Measurements from ENCODE around the gene CSN1S1.

Gene CSN1S1

DNA sequence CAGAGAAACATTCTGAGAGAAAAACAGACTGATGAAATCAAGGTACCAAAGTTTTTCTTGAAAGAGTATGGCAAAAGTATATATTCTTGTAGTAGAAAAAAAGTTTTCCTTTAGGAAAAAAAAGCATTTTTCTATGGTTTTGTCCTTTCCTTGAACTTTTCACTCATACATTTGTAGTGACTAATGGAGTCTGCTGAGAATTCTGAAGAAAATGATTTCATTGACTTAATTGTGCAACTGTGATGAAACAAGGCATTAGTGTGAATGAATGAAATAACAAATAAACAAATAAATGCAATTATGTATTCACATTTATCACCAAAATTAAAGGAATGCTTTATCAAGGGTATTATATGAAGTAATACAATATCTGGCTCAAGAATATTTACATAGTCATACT lies 5.7 kb downstream of the CSN1S1 start:
- H3K36me3 ChIP-seq (ENCODE audit: insufficient read depth, low read length) = no peaks in the 10 kb centered on the region
- no peaks in the 10 kb centered on the region for H3K9me3 ChIP-seq (ENCODE audit: low read length)
- H3K4me1 ChIP-seq (ENCODE audit: insufficient read depth, low read length) = no peaks in the 10 kb centered on the region
- H2AFZ ChIP-seq (ENCODE audit: low read depth, low read length) = no peak overlapping the region
- no peaks in the 10 kb centered on the region for H3K27me3 ChIP-seq (ENCODE audit: insufficient read depth, low read length)
- no peak overlapping the region for H3K4me3 ChIP-seq (ENCODE audit: low read length)

- Histone ChIP-seq H3K9me3 (ENCODE audit: low read length) (no peaks in the 10 kb centered on the region), H2AFZ (ENCODE audit: low read depth, low read length) (no peak overlapping the region), H3K27me3 (ENCODE audit: insufficient read depth, low read length) (no peaks in the 10 kb centered on the region), H3K36me3 (ENCODE audit: insufficient read depth, low read length) (no peaks in the 10 kb centered on the region), H3K4me1 (ENCODE audit: insufficient read depth, low read length) (no peaks in the 10 kb centered on the region), H3K4me3 (ENCODE audit: low read length) (no peak overlapping the region)
Measured at GRCh38 chr4:69951602-69952001, 20.7 kb downstream of the CSN1S1 start.

DNA sequence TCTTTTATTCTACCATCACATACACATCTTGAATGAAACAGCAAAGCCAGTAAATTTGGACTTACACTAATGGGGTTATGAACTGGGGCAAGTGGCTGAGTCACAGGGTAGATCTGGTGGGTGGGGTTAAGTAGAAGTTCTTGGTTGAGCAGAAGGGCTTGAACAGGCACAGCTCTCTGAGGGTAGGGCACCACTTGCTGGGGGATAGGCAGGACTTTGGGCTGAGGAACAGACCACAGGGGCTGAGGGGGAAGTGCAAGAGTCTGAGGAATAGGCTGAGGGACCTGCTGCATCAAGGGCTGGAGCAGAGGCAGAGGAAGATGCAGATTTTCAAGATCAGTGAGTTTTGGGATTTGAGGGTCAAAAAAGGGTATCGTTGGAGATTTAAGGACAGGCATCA lies 26.3 kb downstream of the CSN1S1 start:
- Histone ChIP-seq H3K4me1 (ENCODE audit: insufficient read depth, low read length) (no peaks in the 10 kb centered on the region), H3K36me3 (ENCODE audit: insufficient read depth, low read length) (no peaks in the 10 kb centered on the region), H3K27me3 (ENCODE audit: insufficient read depth, low read length) (no peaks in the 10 kb centered on the region), H3K9me3 (ENCODE audit: low read length) (no peaks in the 10 kb centered on the region), H2AFZ (ENCODE audit: low read depth, low read length) (no peak overlapping the region), H3K4me3 (ENCODE audit: low read length) (no peak overlapping the region)

- Histone ChIP-seq H3K27me3 (ENCODE audit: insufficient read depth, low read length) (no peaks in the 10 kb centered on the region), H3K4me1 (ENCODE audit: insufficient read depth, low read length) (no peaks in the 10 kb centered on the region), H2AFZ (ENCODE audit: low read depth, low read length) (no peak within 1 kb of the TSS), H3K9me3 (ENCODE audit: low read length) (no peaks in the 10 kb centered on the region), H3K36me3 (ENCODE audit: insufficient read depth, low read length) (no peaks in the 10 kb centered on the region), H3K4me3 (ENCODE audit: low read length) (no peak within 1 kb of the TSS)
Measured at GRCh38 chr4:69965628-69966027, 34.8 kb downstream of the CSN1S1 start, which contains the start of gene CSN2. Gene CSN2, minus strand, starts transcription at chr4:69965728. Its CDS starts 4,733 bp downstream, at chr4:69960995.

- no peaks in the 10 kb centered on the region for H3K4me1 ChIP-seq (ENCODE audit: insufficient read depth, low read length)
- H3K36me3 ChIP-seq (ENCODE audit: insufficient read depth, low read length) = no peaks in the 10 kb centered on the region
- H3K4me3 ChIP-seq (ENCODE audit: low read length) = no peak overlapping the region
- no peaks in the 10 kb centered on the region for H3K9me3 ChIP-seq (ENCODE audit: low read length)
- no peak overlapping the region for H2AFZ ChIP-seq (ENCODE audit: low read depth, low read length)
- H3K27me3 ChIP-seq (ENCODE audit: insufficient read depth, low read length) = no peaks in the 10 kb centered on the region
Measured at GRCh38 chr4:69970071-69970470, 39.2 kb downstream of the CSN1S1 start.

GRCh38 chr4:69974631-69975030 lies 43.8 kb downstream of the CSN1S1 start:
- Histone ChIP-seq H3K36me3 (ENCODE audit: insufficient read depth, low read length) (no peaks in the 10 kb centered on the region), H3K9me3 (ENCODE audit: low read length) (no peaks in the 10 kb centered on the region), H3K4me3 (ENCODE audit: low read length) (no peak overlapping the region), H3K4me1 (ENCODE audit: insufficient read depth, low read length) (no peaks in the 10 kb centered on the region), H3K27me3 (ENCODE audit: insufficient read depth, low read length) (no peaks in the 10 kb centered on the region), H2AFZ (ENCODE audit: low read depth, low read length) (no peak overlapping the region)

GRCh38 chr4:69977582-69977981 lies 46.7 kb downstream of the CSN1S1 start:
- no peaks in the 10 kb centered on the region for H3K4me1 ChIP-seq (ENCODE audit: insufficient read depth, low read length)
- H3K36me3 ChIP-seq (ENCODE audit: insufficient read depth, low read length) = no peaks in the 10 kb centered on the region
- H3K9me3 ChIP-seq (ENCODE audit: low read length) = no peaks in the 10 kb centered on the region
- H3K4me3 ChIP-seq (ENCODE audit: low read length) = no peak overlapping the region
- no peak overlapping the region for H2AFZ ChIP-seq (ENCODE audit: low read depth, low read length)
- H3K27me3 ChIP-seq (ENCODE audit: insufficient read depth, low read length) = no peaks in the 10 kb centered on the region

- Histone ChIP-seq H3K4me3 (ENCODE audit: low read length) (no peak overlapping the region), H3K9me3 (ENCODE audit: low read length) (no peaks in the 10 kb centered on the region), H3K27me3 (ENCODE audit: insufficient read depth, low read length) (no peaks in the 10 kb centered on the region), H2AFZ (ENCODE audit: low read depth, low read length) (no peak overlapping the region), H3K36me3 (ENCODE audit: insufficient read depth, low read length) (no peaks in the 10 kb centered on the region), H3K4me1 (ENCODE audit: insufficient read depth, low read length) (no peaks in the 10 kb centered on the region)
Measured at GRCh38 chr4:69984030-69984443, 53.2 kb downstream of the CSN1S1 start.

DNA sequence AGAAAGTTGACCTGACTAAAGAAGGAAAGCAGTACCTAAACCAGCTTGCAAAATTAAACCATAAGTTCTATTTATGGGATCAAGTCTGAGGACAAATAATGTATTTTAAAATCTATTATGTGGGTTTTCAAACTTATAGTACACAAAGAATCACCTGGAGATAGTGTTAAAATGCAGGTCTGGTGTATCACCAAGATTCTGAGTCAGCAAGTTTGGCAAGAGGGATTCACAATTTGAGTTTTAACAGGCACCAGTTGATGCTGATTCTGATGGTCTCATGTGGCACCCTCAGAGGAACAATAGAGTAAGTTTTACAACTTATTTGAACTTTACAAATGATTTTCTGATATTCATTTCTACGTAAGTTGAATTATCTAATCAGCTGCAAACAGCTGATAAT lies 55.8 kb downstream of the CSN1S1 start:
- Histone ChIP-seq H3K36me3 (ENCODE audit: insufficient read depth, low read length) (no peaks in the 10 kb centered on the region), H3K4me1 (ENCODE audit: insufficient read depth, low read length) (no peaks in the 10 kb centered on the region)

DNA sequence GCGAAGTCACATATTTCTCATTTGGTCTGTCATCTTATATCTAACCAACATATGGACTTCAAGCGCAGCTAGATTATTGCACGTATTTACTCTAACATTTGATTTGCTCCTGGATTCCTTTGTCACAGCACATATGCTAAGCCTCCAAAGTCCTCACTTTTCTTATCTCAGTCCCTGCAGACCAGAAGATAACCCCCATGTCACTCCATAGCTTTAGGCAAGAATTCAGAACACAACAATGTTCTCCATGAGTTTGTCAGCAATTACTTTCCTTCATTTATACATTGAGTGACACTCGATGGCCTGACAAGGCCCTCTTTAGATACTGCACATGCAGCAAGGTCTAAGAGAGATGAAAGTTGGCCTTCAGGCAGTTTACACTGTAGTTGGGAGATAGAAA lies 60.1 kb downstream of the CSN1S1 start:
- no peaks in the 10 kb centered on the region for H3K27me3 ChIP-seq (ENCODE audit: insufficient read depth, low read length)
- no peaks in the 10 kb centered on the region for H3K9me3 ChIP-seq (ENCODE audit: low read length)

More for the DNA sequence above, 55.8 kb downstream of the CSN1S1 start:
- Histone ChIP-seq H3K27me3 (ENCODE audit: insufficient read depth, low read length) (no peaks in the 10 kb centered on the region), H3K9me3 (ENCODE audit: low read length) (no peaks in the 10 kb centered on the region), H2AFZ (ENCODE audit: low read depth, low read length) (no peak overlapping the region), H3K4me3 (ENCODE audit: low read length) (no peak overlapping the region)

DNA sequence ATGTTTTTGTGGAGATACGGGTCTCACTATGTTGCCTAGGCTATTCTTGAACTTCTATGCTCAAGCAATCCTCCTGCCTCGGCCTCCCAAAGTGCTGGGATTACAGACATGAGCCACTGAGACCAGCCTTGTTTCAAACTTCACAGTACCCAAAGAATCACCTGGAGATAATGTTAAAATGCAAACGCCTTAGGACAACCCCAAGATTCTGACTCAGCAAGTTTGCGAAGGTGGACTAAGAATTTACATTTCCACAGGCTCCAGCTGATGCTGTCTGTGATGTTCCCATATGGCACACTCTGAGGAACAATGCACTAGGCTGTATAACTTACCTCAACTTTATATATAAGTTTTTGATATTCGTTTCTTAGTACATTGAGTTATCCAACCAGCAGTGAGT lies 63.9 kb downstream of the CSN1S1 start:
- no peak overlapping the region for H2AFZ ChIP-seq (ENCODE audit: low read depth, low read length)
- no peaks in the 10 kb centered on the region for H3K4me1 ChIP-seq (ENCODE audit: insufficient read depth, low read length)
- no peaks in the 10 kb centered on the region for H3K36me3 ChIP-seq (ENCODE audit: insufficient read depth, low read length)
- H3K27me3 ChIP-seq (ENCODE audit: insufficient read depth, low read length) = no peaks in the 10 kb centered on the region
- H3K4me3 ChIP-seq (ENCODE audit: low read length) = no peak overlapping the region
- no peaks in the 10 kb centered on the region for H3K9me3 ChIP-seq (ENCODE audit: low read length)

More for the DNA sequence above, 60.1 kb downstream of the CSN1S1 start:
- Histone ChIP-seq H3K4me3 (ENCODE audit: low read length) (no peak overlapping the region), H2AFZ (ENCODE audit: low read depth, low read length) (no peak overlapping the region), H3K4me1 (ENCODE audit: insufficient read depth, low read length) (no peaks in the 10 kb centered on the region), H3K36me3 (ENCODE audit: insufficient read depth, low read length) (no peaks in the 10 kb centered on the region)

GRCh38 chr4:69995526-69996016 lies 64.7 kb downstream of the CSN1S1 start, which contains the start of gene STATH:
Gene STATH, plus strand, starts transcription at chr4:69995966. Its CDS starts 2,472 bp downstream, at chr4:69998438.
- Histone ChIP-seq H3K9me3 (ENCODE audit: low read length) (no peaks in the 10 kb centered on the region), H3K36me3 (ENCODE audit: insufficient read depth, low read length) (no peaks in the 10 kb centered on the region), H3K4me3 (ENCODE audit: low read length) (no peak within 1 kb of the TSS), H3K27me3 (ENCODE audit: insufficient read depth, low read length) (no peaks in the 10 kb centered on the region), H2AFZ (ENCODE audit: low read depth, low read length) (no peak within 1 kb of the TSS), H3K4me1 (ENCODE audit: insufficient read depth, low read length) (no peaks in the 10 kb centered on the region)

Data from neuron (in vitro differentiated cells).